Colon (tissue), 2 donors: ENCODE results near the gene WNT2B.

Source experiments
- FAIRE-seq: peaks from 2 replicates; lab custom pipeline; 2012; peaks lifted over from hg19 to GRCh38; lab: Jason Lieb, UNC
- donor health status: control.
- donor health status: control.

Gene WNT2B

GRCh38 chr1:112504661-112505399, 3.9 kb upstream of the WNT2B start:
- FAIRE-seq: no peak

GRCh38 chr1:112505400-112505785, 3.4 kb upstream of the WNT2B start:
- FAIRE-seq: no peak

GRCh38 chr1:112505878-112506277, 2.9 kb upstream of the WNT2B start:
- no peak for FAIRE-seq

GRCh38 chr1:112506306-112506705, 2.5 kb upstream of the WNT2B start:
- FAIRE-seq: no peak

- FAIRE-seq: no peak
Measured at GRCh38 chr1:112506731-112507130, 2.0 kb upstream of the WNT2B start.

GRCh38 chr1:112507336-112507735, 1.4 kb upstream of the WNT2B start:
- FAIRE-seq: no peak

- FAIRE-seq: no peak
Measured at GRCh38 chr1:112507921-112508277, 866 bp upstream of the WNT2B start.

GRCh38 chr1:112509005-112509659, 367 bp downstream of the WNT2B start:
- FAIRE-seq: no peak

GRCh38 chr1:112509660-112510178, 954 bp downstream of the WNT2B start:
- FAIRE-seq: no peak

- no peak for FAIRE-seq
Measured at GRCh38 chr1:112510340-112510739, 1.6 kb downstream of the WNT2B start.

GRCh38 chr1:112511897-112512296, 3.1 kb downstream of the WNT2B start:
- no peak for FAIRE-seq

- no peak for FAIRE-seq
Measured at GRCh38 chr1:112513112-112513870, 4.5 kb downstream of the WNT2B start.

- no peak for FAIRE-seq
Measured at GRCh38 chr1:112514901-112515300, 6.1 kb downstream of the WNT2B start.

GRCh38 chr1:112515311-112516009, 6.7 kb downstream of the WNT2B start:
- FAIRE-seq: no peak

- FAIRE-seq: no peak
Measured at GRCh38 chr1:112516141-112516540, 7.4 kb downstream of the WNT2B start.

GRCh38 chr1:112517231-112517630, 8.5 kb downstream of the WNT2B start:
- no peak for FAIRE-seq

- FAIRE-seq: no peak
Measured at GRCh38 chr1:112517646-112518045, 8.9 kb downstream of the WNT2B start.

- FAIRE-seq: no peak
Measured at GRCh38 chr1:112518186-112518585, 9.4 kb downstream of the WNT2B start.

GRCh38 chr1:112520166-112520565, 11.4 kb downstream of the WNT2B start:
- no peak for FAIRE-seq

GRCh38 chr1:112522621-112523020, 13.9 kb downstream of the WNT2B start:
- FAIRE-seq: no peak

- FAIRE-seq: no peak
Measured at GRCh38 chr1:112524251-112524650, 15.5 kb downstream of the WNT2B start.

GRCh38 chr1:112524986-112525385, 16.2 kb downstream of the WNT2B start:
- no peak for FAIRE-seq
